HG02970 (cell line): ENCODE results near the gene TNS1.

Experiments used
- ATAC-seq: cut with Tn5 transposase; IDR thresholded peaks from one replicate; pipeline ENCODE4 v1.9.1; 2021; ENCODE audit warnings: mild to moderate bottlenecking, moderate library complexity, moderate number of reproducible peaks; ENCODE audit not compliant: unreplicated experiment, low FRiP score

TNS1 gene

GRCh38 chr2:217919204-217919603 is 83.6 kb downstream of the TNS1 start:
- no peak for ATAC-seq

- no peak for ATAC-seq
These were observed 84.3 kb downstream of the TNS1 start for GRCh38 chr2:217918308-217919024.

DNA sequence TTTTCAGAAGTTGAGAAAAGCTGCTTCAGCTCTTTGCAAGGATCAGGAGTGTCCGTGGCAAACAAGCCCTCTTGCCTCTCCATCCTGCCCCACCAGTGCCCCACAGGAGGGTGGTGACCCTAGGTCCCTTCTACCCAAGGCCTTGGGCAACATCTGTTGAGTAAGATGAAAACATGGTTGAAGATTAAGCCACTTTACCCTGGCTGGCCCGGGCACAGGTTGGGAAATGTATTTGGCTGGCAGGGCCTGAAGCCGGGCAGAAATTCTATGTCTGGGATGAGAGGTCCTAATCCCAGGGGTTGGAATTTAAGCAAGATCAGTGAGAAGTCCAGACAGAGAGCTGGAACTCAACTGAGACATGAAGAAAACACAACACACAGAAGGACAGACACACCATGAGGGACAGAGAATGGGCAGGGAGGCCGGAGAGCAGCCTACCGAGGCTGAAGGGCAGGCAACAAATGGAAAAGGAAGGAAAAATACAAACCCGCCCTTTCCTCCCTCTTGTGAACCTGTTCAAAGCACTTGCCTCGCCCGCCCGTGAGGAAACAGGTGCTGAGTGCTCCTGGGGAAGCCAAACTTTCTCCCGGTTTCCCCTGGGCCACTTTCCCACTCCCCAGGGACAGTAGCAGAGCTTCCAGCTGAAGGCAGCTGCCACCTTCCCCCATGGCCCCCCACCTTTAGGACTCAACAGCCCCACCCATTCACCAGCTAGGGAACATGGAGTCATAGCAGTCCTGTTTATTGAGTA is 86.1 kb downstream of the TNS1 start:
- no peak for ATAC-seq

GRCh38 chr2:217915706-217916105 is 87.1 kb downstream of the TNS1 start:
- no peak for ATAC-seq

DNA sequence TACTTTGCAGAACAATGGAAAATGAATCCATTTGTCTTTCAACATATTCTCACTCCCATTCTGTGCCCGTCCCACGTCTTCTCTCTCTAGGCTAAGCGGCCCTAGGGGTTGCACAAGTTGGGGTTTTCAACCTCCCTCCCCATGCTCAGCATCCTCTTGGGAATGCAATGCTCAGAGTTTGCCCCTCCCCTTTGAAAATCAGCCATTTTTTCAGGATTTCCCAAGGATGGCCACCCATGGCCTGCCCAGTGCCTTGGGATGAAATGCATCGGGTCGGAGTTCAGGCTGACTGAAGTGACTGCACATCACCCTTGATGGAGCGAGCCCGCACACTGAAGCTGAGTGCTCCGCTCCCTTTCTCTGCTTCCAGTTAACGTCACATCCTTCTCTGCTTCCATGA is 87.9 kb downstream of the TNS1 start:
- ATAC-seq: no peak

DNA sequence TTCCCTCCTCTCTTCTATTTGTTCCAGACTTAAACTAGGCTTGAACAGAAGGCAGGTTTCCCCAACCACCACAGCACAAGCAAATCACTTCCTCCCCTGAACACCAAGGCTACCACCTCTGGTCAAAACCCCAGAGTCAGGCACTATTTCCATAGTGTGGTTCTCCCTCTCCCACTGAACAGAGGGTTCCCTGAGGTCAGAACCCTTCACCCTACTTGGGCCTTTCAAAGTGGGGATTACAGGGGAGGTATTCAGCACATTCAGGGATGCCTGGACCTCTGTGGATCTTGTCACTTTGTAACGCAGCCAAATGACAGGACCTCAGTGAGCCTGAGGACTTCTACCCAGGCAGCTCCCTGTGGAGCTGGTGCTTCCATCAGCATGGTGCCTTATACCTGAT is 88.7 kb downstream of the TNS1 start:
- ATAC-seq: no peak

DNA sequence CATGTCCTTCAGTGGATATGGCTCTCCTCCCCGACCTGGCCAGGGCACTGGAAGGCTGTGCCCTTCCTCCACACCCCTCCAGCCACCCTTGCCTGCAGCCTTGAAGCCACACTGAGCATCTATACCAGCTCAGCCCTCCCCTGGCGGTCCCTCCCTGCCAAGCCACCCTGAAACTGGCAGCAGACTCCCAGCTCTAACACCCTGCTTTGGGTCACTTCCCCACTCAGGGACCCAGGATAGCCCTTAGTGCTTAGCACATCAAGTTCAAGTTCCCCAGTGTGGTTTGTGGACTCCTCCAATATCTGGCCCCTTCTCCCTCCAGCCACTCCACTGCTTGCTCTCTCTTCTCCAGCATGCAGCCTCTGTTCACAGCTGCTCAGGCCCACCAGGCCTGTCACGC is 89.4 kb downstream of the TNS1 start:
- ATAC-seq: no peak

GRCh38 chr2:217912098-217913024 is 90.4 kb downstream of the TNS1 start:
- no peak for ATAC-seq

DNA sequence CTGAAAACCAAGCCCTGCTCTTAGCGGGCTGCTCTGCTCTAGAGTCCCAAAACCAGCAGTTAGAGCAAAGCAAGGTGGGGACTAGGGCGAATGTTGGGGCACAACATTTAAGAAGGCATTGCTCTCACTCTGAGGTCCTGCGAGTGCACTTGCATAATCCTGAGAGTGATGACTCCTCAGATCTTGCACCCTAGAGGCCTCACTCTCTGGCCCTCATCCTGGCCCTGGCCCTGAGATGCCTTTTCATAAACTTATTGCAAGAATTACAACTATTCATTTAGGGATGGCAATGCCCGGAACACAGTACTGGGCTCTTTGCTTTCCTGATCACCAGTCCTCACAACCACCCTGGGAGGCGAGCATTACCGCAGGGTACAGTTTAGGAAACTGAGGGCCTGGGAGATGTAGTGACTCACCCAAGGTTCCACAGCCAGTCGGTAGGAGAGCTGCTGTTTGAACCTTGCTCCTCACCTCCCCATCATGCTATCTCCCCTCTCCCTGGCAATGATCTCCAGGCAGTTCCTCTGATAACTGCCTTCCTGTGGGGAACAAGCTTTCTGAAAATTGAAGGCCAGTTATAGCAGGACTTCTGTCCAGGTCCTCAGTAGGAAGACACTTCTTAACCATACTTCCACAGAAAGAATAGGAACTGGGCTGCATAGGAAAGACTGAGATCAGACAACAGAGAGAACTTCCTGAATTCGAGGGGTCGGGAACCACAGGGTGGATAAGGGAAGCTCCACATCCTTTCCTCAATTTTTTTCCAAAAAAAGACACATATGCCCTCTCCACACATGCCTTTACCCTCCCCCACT is 91.3 kb downstream of the TNS1 start:
- ATAC-seq: no peak

DNA sequence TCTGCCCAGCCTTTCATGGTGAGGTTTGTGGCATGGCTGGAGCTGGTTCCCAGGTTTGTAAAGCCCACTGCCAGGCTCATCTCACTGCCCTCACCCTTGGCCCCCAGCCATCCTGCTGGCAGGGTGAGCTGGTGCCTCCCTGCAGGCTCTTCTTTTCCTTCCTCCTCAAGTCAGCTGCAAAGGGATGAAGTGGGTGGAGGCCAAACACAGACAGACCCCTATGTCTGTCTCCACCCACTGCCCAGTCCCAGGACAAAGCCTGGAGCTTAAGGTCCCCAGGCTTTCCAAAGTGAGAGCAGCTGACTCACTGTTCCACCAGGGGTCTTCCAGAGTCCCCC is 92.0 kb downstream of the TNS1 start:
- ATAC-seq: no peak

DNA sequence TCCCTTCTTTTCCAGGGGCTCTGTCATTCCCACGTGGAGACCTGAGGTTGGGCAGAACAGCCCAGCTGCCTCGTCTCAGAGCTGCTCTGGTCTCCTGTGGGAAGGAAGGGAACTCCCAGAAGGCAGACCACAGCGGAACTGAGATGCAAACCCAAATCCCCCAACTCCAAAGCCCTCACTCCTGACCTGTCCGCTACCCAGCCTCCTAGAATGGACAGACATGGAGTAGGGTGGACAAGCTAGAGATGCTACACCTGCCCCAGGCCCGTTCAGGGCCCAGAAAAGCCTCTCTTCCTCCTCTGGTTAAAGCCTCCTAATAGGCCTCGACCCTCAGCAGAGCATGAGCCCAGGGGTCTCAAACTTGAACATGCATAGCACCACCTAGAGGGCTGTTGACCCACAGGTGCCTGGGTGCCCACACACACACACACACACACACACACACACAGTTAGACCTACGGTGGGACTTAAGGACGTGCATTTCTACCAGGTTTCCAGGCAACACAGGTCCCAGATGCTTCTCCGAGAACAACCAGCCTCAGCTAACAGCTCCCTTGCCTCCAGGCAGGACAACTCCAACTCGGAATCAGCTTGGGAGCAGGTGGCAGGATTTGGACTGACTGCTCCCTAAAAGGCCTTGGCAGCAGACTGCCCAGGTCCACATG is 93.5 kb downstream of the TNS1 start:
- no peak for ATAC-seq

DNA sequence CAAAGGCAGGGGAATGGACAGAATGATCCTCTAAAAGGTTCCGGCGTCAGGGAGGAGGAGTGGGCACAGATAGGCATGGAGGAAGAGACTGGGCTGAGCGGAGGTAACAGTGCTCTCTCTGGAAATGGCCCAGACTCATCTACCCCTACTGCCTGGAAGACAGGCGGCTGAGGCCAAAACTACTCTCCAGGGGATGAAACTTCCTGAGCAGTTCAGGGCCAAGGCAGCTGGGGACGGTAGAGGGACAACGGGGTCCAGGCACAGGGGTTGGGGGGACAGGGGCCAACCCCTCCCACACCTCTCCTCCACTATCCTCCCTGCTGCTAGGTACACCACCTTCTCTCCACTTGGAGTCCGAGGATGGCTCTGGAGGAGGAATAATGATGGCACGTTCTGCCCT is 94.3 kb downstream of the TNS1 start:
- no peak for ATAC-seq

- ATAC-seq: no peak
These were observed 95.5 kb downstream of the TNS1 start for GRCh38 chr2:217907266-217907665.

GRCh38 chr2:217906798-217907197 is 96.0 kb downstream of the TNS1 start:
- ATAC-seq: no peak

- no peak for ATAC-seq
These were observed 96.9 kb downstream of the TNS1 start for GRCh38 chr2:217905896-217906295.

GRCh38 chr2:217905395-217905794 is 97.4 kb downstream of the TNS1 start:
- no peak for ATAC-seq

- ATAC-seq: no peak
These were observed 98.2 kb downstream of the TNS1 start for GRCh38 chr2:217904614-217904965.

DNA sequence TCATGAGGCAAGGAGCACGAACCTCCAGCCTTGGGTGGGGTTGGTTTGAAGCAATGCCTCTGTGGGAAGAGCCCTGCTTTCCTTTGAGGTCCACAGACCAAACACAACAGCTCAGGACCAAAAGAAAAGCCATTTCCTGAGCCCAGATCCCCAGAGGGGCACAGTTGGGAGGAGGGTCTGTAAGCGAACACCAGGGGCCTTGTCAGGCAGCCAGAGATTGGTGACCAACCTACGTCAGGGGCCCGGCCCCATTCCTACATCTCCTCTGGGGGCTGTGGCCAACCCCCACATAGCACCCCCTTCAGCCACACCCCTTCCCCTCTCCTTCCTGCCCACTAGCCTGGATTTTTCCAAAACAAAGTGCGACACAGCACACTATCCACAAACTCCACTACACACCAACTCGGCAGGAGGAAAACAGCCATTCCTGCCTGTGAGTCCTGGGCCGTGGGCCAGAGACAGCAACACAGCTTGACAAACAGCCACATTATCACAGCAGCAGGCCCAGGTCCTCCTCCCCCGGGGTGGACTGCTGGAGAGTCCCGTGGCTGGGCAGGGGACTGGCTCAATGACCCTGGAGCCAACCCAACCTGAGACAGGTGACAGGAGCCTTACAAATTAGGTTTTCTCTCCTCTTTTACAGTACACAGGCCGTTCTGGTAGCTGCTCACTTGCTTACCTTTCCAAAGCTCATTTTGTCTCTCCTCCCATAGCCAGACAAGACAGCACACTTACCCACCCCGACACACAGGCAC is 98.8 kb downstream of the TNS1 start:
- no peak for ATAC-seq

GRCh38 chr2:217903142-217903858 is 99.5 kb downstream of the TNS1 start:
- no peak for ATAC-seq
